HepG2 (cell line): ENCODE measurements around the gene SIRT1. TPM values are rescaled to one million over a fixed set of nuclear protein-coding genes. Genes with fewer than 3 reads are reported as not detected.

Source experiments
- ETV6 ChIP-seq: sonication (generic); formaldehyde crosslinking; conservative IDR thresholded peaks from 2 replicates; pipeline ENCODE4 v1.4.0; 2020; ENCODE audit warnings: missing genetic modification reagents
- HCFC1 ChIP-seq: fragments of 150-350 bp; IDR thresholded peaks from 2 replicates; pipeline ENCODE4 v1.6.1; 2014; ENCODE audit warnings: low read depth, low read length
- KLF9 ChIP-seq: IDR thresholded peaks from 2 replicates; pipeline ENCODE4 v1.6.1; 2016; ENCODE audit warnings: low read depth
- MAF1 ChIP-seq: sonication (generic); formaldehyde crosslinking; IDR thresholded peaks from 2 replicates; pipeline ENCODE4 v1.5.0; 2020; ENCODE audit warnings: missing genetic modification reagents, borderline replicate concordance
- NFE2 ChIP-seq: sonication (generic); formaldehyde crosslinking; IDR thresholded peaks from 2 replicates; pipeline ENCODE4 v1.4.0; 2020; ENCODE audit warnings: missing genetic modification reagents
- REST ChIP-seq, 2 experiments: IDR thresholded peaks; 2 replicates each; pipeline ENCODE4 v1.6.1; 2011 to 2012; ENCODE audit warnings: low read length in 2 of 2, borderline replicate concordance in 1 of 2, low read depth in 1 of 2, mild to moderate bottlenecking in 1 of 2, moderate library complexity in 1 of 2
- SAP130 ChIP-seq: IDR thresholded peaks from 2 replicates; pipeline ENCODE4 v1.6.1; 2016; ENCODE audit warnings: low read depth
- SMYD3 ChIP-seq: sonication (generic); formaldehyde crosslinking; IDR thresholded peaks from 2 replicates; pipeline ENCODE4 v1.8.1; 2023; ENCODE audit warnings: mild to moderate bottlenecking, missing genetic modification reagents
- SP2 ChIP-seq: sonication (generic); formaldehyde crosslinking; IDR thresholded peaks from 2 replicates; pipeline ENCODE4 v1.5.1; 2020; ENCODE audit warnings: mild to moderate bottlenecking, missing genetic modification reagents
- TIGD3 ChIP-seq: sonication (generic); formaldehyde crosslinking; IDR thresholded peaks from 2 replicates; pipeline ENCODE4 v1.5.1; 2020; ENCODE audit warnings: mild to moderate bottlenecking, missing genetic modification reagents, borderline replicate concordance
- ZNF12 ChIP-seq: sonication (generic); formaldehyde crosslinking; IDR thresholded peaks from 2 replicates; pipeline ENCODE4 v1.5.0; 2020; ENCODE audit warnings: missing genetic modification reagents
- ZNF260 ChIP-seq: sonication (generic); formaldehyde crosslinking; IDR thresholded peaks from 2 replicates; pipeline ENCODE4 v1.4.0; 2020; ENCODE audit warnings: missing genetic modification reagents, low read depth, mild to moderate bottlenecking, borderline replicate concordance
- ZNF362 ChIP-seq: sonication (generic); formaldehyde crosslinking; IDR thresholded peaks from 2 replicates; pipeline ENCODE4 v1.4.0; 2020; ENCODE audit warnings: missing genetic modification reagents, mild to moderate bottlenecking, borderline replicate concordance
- ZNF441 ChIP-seq: sonication (generic); formaldehyde crosslinking; IDR thresholded peaks from 2 replicates; pipeline ENCODE4 v1.7.0; 2021; ENCODE audit warnings: missing genetic modification reagents, borderline replicate concordance
- ZNF768 ChIP-seq: sonication (generic); formaldehyde crosslinking; IDR thresholded peaks from 2 replicates; pipeline ENCODE4 v1.4.0; 2020; ENCODE audit warnings: missing genetic modification reagents
- polyA plus RNA-seq, 8 experiments: library from polyadenylated mRNA; depleted of rRNA in 3 of 8; stranded (reverse) in 7 of 8; unstranded in 1 of 8; fragments of >200 nt; fragmentation: Illumina TruSeq in 4 of 8; extraction: Trizol in 4 of 8; gene quantifications; 2 replicates each; pipeline versions ENCODE4 v1.2.1 to v1.2.3, GENCODE V29; 2011 to 2016; ENCODE audit warnings: low read depth in 4 of 8, missing spikeins in 1 of 8, mixed read lengths in 1 of 8; ENCODE audit not compliant: insufficient read depth in 1 of 8
- total RNA-seq, 5 experiments: library from RNA; depleted of rRNA; stranded (reverse); fragments of >200 nt; fragmentation: Illumina TruSeq; extraction: Trizol; gene quantifications; 2 replicates each; pipeline ENCODE4 v1.2.3, GENCODE V29; 2016; ENCODE audit warnings: low read depth in 1 of 5
- TF ChIP-seq, protein P1 (sequence below): sonication (generic); formaldehyde crosslinking; IDR thresholded peaks from 2 replicates; pipeline ENCODE4 v1.8.1; 2023; ENCODE audit warnings: mild to moderate bottlenecking, inconsistent platforms, moderate library complexity, missing genetic modification reagents, borderline replicate concordance
- TF ChIP-seq, protein P2 (sequence below): sonication (generic); formaldehyde crosslinking; IDR thresholded peaks from 2 replicates; pipeline ENCODE4 v1.5.0; 2020; ENCODE audit warnings: mild to moderate bottlenecking, missing genetic modification reagents

Gene SIRT1
- total and polyA plus RNA-seq, 2 of the 13 experiments (the other 11 are each of a cell fraction or from before 2014, with no cell fraction given), result 9.4 to 10.2 TPM

DNA sequence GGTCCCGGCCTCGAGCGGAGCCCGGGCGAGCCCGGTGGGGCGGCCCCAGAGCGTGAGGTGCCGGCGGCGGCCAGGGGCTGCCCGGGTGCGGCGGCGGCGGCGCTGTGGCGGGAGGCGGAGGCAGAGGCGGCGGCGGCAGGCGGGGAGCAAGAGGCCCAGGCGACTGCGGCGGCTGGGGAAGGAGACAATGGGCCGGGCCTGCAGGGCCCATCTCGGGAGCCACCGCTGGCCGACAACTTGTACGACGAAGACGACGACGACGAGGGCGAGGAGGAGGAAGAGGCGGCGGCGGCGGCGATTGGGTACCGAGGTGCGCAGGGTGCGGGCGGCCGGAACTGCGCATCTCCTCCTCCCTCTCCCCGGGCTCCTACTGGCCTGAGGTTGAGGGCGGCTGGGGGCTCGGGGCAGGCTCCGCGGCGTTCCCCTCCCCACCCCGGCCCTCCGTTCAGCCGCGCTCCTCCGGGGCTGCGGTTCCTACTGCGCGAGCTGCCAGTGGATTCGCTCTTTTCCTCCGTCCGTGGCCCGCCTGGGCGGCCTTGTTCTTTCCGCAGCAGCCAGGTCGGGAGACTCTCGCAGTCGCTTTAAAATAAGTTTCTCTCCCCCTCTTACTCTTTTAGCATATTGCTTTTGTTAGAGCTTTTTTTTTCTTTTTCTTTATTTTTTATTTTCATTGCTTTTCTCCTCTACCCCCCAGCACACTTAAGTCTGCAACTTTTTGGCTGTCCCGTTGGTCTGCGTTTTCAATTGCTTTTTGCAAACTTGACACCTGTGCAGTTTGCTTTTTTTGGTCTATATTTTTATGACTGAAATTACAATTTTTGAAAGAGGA is 600 bp downstream of the SIRT1 start (continued):
- no peak for TF ChIP-seq HCFC1
- no peak for TF ChIP-seq ZNF362
- no peak for TF ChIP-seq KLF9
- no peak for TF ChIP-seq ZNF260 (CRISPR knock-in tag)
- 0 out of 2 replicates have a peak, but pooled peaks have one; percentile 34 for TF ChIP-seq ZNF768 (CRISPR knock-in tag)
- peak; percentile 29; the same call in 1 of the 2 replicates for TF ChIP-seq ZNF12 (CRISPR knock-in tag)
- TF ChIP-seq SAP130, result peak; percentile 40; the same call in 1 of the 2 replicates
- no peak for TF ChIP-seq MAF1 (CRISPR knock-in tag)
- TF ChIP-seq ETV6 (CRISPR knock-in tag), result no peak
- no peak for TF ChIP-seq NFE2
- TF ChIP-seq SP2, result 0 out of 2 replicates have a peak, but pooled peaks have one; percentile 21
- TF ChIP-seq, protein P1, sequence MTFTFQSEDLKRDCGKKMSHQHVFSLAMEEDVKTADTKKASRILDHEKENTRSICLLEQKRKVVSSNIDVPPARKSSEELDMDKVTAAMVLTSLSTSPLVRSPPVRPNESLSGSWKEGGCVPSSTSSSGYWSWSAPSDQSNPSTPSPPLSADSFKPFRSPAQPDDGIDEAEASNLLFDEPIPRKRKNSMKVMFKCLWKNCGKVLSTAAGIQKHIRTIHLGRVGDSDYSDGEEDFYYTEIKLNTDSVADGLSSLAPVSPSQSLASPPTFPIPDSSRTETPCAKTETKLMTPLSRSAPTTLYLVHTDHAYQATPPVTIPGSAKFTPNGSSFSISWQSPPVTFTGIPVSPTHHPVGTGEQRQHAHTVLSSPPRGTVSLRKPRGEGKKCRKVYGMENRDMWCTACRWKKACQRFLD, result no peak
- TF ChIP-seq TIGD3, result no peak
- TF ChIP-seq, protein P2, sequence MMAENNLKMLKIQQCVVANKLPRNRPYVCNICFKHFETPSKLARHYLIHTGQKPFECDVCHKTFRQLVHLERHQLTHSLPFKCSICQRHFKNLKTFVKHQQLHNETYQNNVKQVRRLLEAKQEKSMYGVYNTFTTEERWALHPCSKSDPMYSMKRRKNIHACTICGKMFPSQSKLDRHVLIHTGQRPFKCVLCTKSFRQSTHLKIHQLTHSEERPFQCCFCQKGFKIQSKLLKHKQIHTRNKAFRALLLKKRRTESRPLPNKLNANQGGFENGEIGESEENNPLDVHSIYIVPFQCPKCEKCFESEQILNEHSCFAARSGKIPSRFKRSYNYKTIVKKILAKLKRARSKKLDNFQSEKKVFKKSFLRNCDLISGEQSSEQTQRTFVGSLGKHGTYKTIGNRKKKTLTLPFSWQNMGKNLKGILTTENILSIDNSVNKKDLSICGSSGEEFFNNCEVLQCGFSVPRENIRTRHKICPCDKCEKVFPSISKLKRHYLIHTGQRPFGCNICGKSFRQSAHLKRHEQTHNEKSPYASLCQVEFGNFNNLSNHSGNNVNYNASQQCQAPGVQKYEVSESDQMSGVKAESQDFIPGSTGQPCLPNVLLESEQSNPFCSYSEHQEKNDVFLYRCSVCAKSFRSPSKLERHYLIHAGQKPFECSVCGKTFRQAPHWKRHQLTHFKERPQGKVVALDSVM (CRISPR knock-in tag), result 0 out of 2 replicates have a peak, but pooled peaks have one; percentile 4
- no peak for TF ChIP-seq SMYD3 (CRISPR knock-in tag)
- peak in 1 of 2 experiments; percentile 38; a peak in 1 of 4 replicates for TF ChIP-seq REST (IDR thresholded peaks at IDR 0.05; ENCODE audit: borderline replicate concordance in 1 of 2, low read depth in 1 of 2, low read length in 2 of 2)
- TF ChIP-seq ZNF441 (CRISPR knock-in tag), result no peak
